Activated CD4-positive, alpha-beta memory T cell treated with anti-CD3 and anti-CD28 coated beads for 36 hours (primary cell): Measurements from ENCODE around the gene RPL37A. TPM values are rescaled to one million over a fixed set of nuclear protein-coding genes. Genes with fewer than 3 reads are reported as not detected.

Experiments
- total RNA-seq, 2 experiments: library from RNA; stranded (reverse); gene quantifications; one replicate each; pipeline ENCODE4 v1.2.3, GENCODE V29; 2021

Gene RPL37A
- total RNA-seq, 2 experiments from 2014 or later: 4,165 to 4,237 TPM

Other genes with a start within 250 kb of the RPL37A start
- not detected for gene MARCHF4, start 126.4 kb upstream of the RPL37A start, total RNA-seq
- 10 to 100 TPM; 20.8 to 25.2 TPM for gene SMARCAL1, start 86.4 kb upstream of the RPL37A start, total RNA-seq
- gene IGFBP2, start 134.6 kb downstream of the RPL37A start, total RNA-seq: 1 to 10 TPM in 1 of 2 experiments, under 1 TPM in 1; 0.85 to 1.4 TPM
- gene IGFBP5, start 196.7 kb downstream of the RPL37A start, total RNA-seq: not detected